Tibial nerve (tissue), 4 donors: ENCODE data around the gene CDK15. TPM values are rescaled to one million over a fixed set of nuclear protein-coding genes. Genes with fewer than 3 reads are reported as not detected.

Experiments
- DNase-seq, 2 donors: peaks; one replicate each; pipeline ENCODE4 v3.0.0-alpha.2; 2019; ENCODE audit warnings: low spot score in 2 of 2
- H3K27ac ChIP-seq, 4 donors: fragments of 200-600 bp; sonication (generic) in 3 of 4; one replicate each; pipeline ENCODE4 v1.5.1; 2017 to 2019; ENCODE audit warnings: mild to moderate bottlenecking in 1 of 4
- H3K27me3 ChIP-seq, 2 donors: fragments of 200-600 bp; sonication (generic) in 1 of 2; one replicate each; pipeline versions ENCODE4 v1.5.1 to v1.6.0; 2017 to 2019
- H3K36me3 ChIP-seq, 3 donors: fragments of 200-600 bp; sonication (generic); one replicate each; pipeline ENCODE4 v1.5.1; 2018 to 2019
- H3K4me1 ChIP-seq, 4 donors: fragments of 200-600 bp; sonication (generic) in 3 of 4; one replicate each; pipeline ENCODE4 v1.5.1; 2017 to 2019
- H3K4me3 ChIP-seq, 4 donors: fragments of 200-600 bp; sonication (generic) in 3 of 4; one replicate each; pipeline ENCODE4 v1.5.1; 2017 to 2019; ENCODE audit warnings: mild to moderate bottlenecking in 1 of 4, moderate library complexity in 1 of 4
- H3K9me3 ChIP-seq, 4 donors: fragments of 200-600 bp; sonication (generic) in 3 of 4; one replicate each; pipeline ENCODE4 v1.5.1; 2017 to 2019
- CTCF ChIP-seq, 5 experiments: fragments of 200-600 bp in 3 of 5; fragments of 450-650 bp in 2 of 5; sonication (generic) in 3 of 5; IDR thresholded peaks; one replicate each; pipeline ENCODE4 v1.5.1; 2016 to 2019; ENCODE audit warnings: antibody characterized with exemption in 5 of 5, mild to moderate bottlenecking in 3 of 5, moderate library complexity in 2 of 5
- EP300 ChIP-seq, 2 donors: sonication (generic); formaldehyde crosslinking; IDR thresholded peaks; one replicate each; pipeline ENCODE4 v1.6.1; 2017; ENCODE audit warnings: antibody characterized with exemption in 2 of 2, mild to moderate bottlenecking in 1 of 2
- POLR2A ChIP-seq, 2 donors: fragments of 450-650 bp; IDR thresholded peaks; one replicate each; pipeline ENCODE4 v1.6.1; 2017; ENCODE audit warnings: antibody characterized with exemption in 2 of 2, mild to moderate bottlenecking in 2 of 2, moderate library complexity in 2 of 2
- WGBS, 2 donors: methylation state at CpG; one replicate each; pipeline ENCODE4 v1.1.5; 2018; 5-methylcytosine and 5-hydroxymethylcytosine counted together
- total RNA-seq, 4 donors: library from RNA; depleted of rRNA; stranded (reverse); fragments of >200 nt; gene quantifications; one replicate each; pipeline ENCODE4 v1.1.0, GENCODE V29; 2016

The CDK15 gene
- total RNA-seq, 4 donors from 2014 or later: 0.90 to 6.5 (median 1.4) TPM

- Histone ChIP-seq H3K4me1 (no peaks in the 10 kb centered on the region), H3K36me3 (no peaks in the 10 kb centered on the region), H3K4me3 (no peak overlapping the region), H3K27ac (no peak overlapping the region), H3K27me3 (no peaks in the 10 kb centered on the region), H3K9me3 (no peaks in the 10 kb centered on the region)
- DNase-seq: no peak
- no peak for TF ChIP-seq CTCF (IDR thresholded peaks at IDR 0.05)
- no peak for TF ChIP-seq POLR2A (IDR thresholded peaks at IDR 0.05)
- no peak for TF ChIP-seq EP300 (IDR thresholded peaks at IDR 0.05)
- WGBS, 2 donors: 77 to 80% methylated on average over 1 of the region's 1 CpG
Measured at GRCh38 chr2:201824212-201824611, 17.9 kb downstream of the CDK15 start.

GRCh38 chr2:201827621-201828020 is 21.3 kb downstream of the CDK15 start:
- 93 to 96% methylated on average over 3 of the region's 3 CpGs for WGBS, 2 donors
- TF ChIP-seq POLR2A (IDR thresholded peaks at IDR 0.05) (no peak), EP300 (IDR thresholded peaks at IDR 0.05) (no peak), CTCF (IDR thresholded peaks at IDR 0.05) (no peak)
- H3K36me3 ChIP-seq: no peaks in the 10 kb centered on the region
- no peaks in the 10 kb centered on the region for H3K4me1 ChIP-seq
- no peak overlapping the region for H3K4me3 ChIP-seq
- no peak overlapping the region for H3K27ac ChIP-seq
- no peaks in the 10 kb centered on the region for H3K27me3 ChIP-seq
- DNase-seq: no peak
- H3K9me3 ChIP-seq: no peaks in the 10 kb centered on the region

- H3K36me3 ChIP-seq: no peaks in the 10 kb centered on the region
- H3K27me3 ChIP-seq: no peaks in the 10 kb centered on the region
- H3K4me3 ChIP-seq: no peak overlapping the region
- H3K27ac ChIP-seq: no peak overlapping the region
- H3K9me3 ChIP-seq: no peaks in the 10 kb centered on the region
- no peaks in the 10 kb centered on the region for H3K4me1 ChIP-seq
- no peak for DNase-seq
- 79 to 84% methylated on average over 2 of the region's 2 CpGs for WGBS, 2 donors
- TF ChIP-seq CTCF (IDR thresholded peaks at IDR 0.05): no peak
- TF ChIP-seq POLR2A (IDR thresholded peaks at IDR 0.05): no peak
- no peak for TF ChIP-seq EP300 (IDR thresholded peaks at IDR 0.05)
Measured at GRCh38 chr2:201828220-201828619, 21.9 kb downstream of the CDK15 start.

GRCh38 chr2:201830666-201831065 is 24.3 kb downstream of the CDK15 start:
- no peak overlapping the region for H3K4me3 ChIP-seq
- WGBS, 2 donors: 93 to 97% methylated on average over 1 of the region's 1 CpG
- H3K36me3 ChIP-seq: no peaks in the 10 kb centered on the region
- TF ChIP-seq EP300 (IDR thresholded peaks at IDR 0.05): no peak
- no peak for TF ChIP-seq POLR2A (IDR thresholded peaks at IDR 0.05)
- TF ChIP-seq CTCF (IDR thresholded peaks at IDR 0.05): no peak
- H3K4me1 ChIP-seq: no peaks in the 10 kb centered on the region
- no peak for DNase-seq
- no peaks in the 10 kb centered on the region for H3K27me3 ChIP-seq
- no peak overlapping the region for H3K27ac ChIP-seq
- no peaks in the 10 kb centered on the region for H3K9me3 ChIP-seq

- no peaks in the 10 kb centered on the region for H3K9me3 ChIP-seq
- no peaks in the 10 kb centered on the region for H3K36me3 ChIP-seq
- no peaks in the 10 kb centered on the region for H3K27me3 ChIP-seq
- H3K27ac ChIP-seq: no peak overlapping the region
- DNase-seq: no peak
- no peaks in the 10 kb centered on the region for H3K4me1 ChIP-seq
- 73 to 83% methylated on average over 2 of the region's 2 CpGs for WGBS, 2 donors
- H3K4me3 ChIP-seq: no peak overlapping the region
- TF ChIP-seq CTCF (IDR thresholded peaks at IDR 0.05): no peak
- TF ChIP-seq POLR2A (IDR thresholded peaks at IDR 0.05): no peak
- TF ChIP-seq EP300 (IDR thresholded peaks at IDR 0.05): no peak
Measured at GRCh38 chr2:201831469-201831868, 25.1 kb downstream of the CDK15 start.
